Activated CD4-positive, CD25-positive, alpha-beta regulatory T cell treated with anti-CD3 and anti-CD28 coated beads, Interleukin-2, amount 50 U/mL, for 24 hours (primary cell): Measurements from ENCODE around the gene SKAP2.
"Not testable (repeated sequence)": the region's sequence is repeated elsewhere in the genome, so short reads cannot be mapped to it uniquely, and the experiment has no call there.

Experiments used
- ATAC-seq, 2 donors: fragments of 150-1000 bp; cut with Tn5 transposase; one replicate each; pipeline ENCODE4 v1.10.0; 2021; ENCODE audit warnings: mild to moderate bottlenecking in 1 of 2, moderate library complexity in 1 of 2

The SKAP2 gene

GRCh38 chr7:26857170-26857505, 7.3 kb downstream of the SKAP2 start:
- no peak for ATAC-seq

- no peak for ATAC-seq
These were observed 8.0 kb downstream of the SKAP2 start for GRCh38 chr7:26856176-26856985.

- no peak for ATAC-seq
These were observed 9.2 kb downstream of the SKAP2 start for GRCh38 chr7:26854876-26855855.

DNA sequence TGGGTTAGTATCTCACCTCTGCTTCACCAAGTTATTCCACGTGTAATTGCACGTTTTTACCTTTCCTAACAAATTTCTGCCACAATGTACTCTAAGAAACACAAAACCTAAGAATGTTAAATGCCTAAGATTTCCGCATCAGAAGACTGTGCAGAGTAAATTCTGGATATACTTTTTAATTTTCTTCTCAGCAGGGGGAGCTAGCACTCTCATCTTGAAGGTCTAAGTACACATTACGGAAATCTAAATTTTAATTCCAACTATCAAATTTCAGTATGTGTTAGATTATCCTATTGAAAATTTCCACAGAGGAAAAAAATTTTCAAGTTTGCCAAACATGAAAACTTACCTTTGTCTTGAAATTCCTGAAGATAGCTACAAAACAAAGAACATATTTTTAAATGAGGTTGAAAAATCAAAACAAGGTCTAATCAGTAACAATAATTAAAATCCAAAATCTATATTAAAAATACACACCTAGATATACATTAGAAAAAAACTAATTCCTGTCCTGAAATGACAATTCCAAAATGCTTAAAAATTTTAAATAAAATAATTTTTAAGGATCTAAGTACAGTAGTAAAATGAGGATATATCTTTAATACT, 10.5 kb downstream of the SKAP2 start:
- no peak for ATAC-seq

DNA sequence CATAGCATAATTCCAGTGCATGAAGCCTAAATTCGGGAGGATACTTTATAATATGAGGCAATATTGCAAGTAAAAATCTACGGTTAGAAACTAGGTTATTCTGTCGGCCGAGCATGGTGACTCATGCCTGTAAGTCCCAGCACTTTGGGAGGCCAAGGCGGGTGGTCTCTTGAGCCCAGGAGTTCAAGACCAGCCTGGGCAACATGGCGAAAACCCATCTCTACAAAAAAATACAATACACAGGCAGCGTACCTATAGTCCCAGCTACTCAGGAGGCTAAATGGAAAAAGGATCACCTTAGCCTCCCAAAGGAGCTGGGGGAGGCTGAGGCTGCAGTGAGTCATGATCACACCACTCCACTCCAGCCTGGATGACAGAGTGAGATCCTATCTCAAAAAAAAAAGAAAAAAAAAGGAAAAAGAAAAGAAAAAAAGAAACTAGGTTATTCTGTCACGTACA, 14.2 kb downstream of the SKAP2 start:
- ATAC-seq = no peak

DNA sequence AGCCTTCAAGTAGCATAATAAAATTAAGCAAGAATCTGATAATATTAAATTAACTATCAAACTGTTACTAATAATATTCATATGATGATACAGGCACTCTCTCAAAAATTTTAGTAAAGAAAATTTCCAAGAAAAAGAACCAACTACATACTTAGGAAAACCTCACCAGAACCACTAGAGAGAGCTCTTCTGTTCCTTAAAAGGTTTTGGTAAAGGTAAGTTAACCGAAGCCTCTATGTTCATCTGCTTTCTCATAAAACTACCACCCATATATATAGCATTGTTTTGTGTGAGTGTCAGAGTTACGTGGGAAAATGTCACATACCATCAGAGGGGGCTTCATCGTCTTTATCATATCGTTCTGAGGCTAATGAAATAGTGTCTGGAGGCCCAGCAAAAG, 20.7 kb downstream of the SKAP2 start:
- no peak for ATAC-seq

- no peak for ATAC-seq
These were observed 21.5 kb downstream of the SKAP2 start for GRCh38 chr7:26842897-26843296.

DNA sequence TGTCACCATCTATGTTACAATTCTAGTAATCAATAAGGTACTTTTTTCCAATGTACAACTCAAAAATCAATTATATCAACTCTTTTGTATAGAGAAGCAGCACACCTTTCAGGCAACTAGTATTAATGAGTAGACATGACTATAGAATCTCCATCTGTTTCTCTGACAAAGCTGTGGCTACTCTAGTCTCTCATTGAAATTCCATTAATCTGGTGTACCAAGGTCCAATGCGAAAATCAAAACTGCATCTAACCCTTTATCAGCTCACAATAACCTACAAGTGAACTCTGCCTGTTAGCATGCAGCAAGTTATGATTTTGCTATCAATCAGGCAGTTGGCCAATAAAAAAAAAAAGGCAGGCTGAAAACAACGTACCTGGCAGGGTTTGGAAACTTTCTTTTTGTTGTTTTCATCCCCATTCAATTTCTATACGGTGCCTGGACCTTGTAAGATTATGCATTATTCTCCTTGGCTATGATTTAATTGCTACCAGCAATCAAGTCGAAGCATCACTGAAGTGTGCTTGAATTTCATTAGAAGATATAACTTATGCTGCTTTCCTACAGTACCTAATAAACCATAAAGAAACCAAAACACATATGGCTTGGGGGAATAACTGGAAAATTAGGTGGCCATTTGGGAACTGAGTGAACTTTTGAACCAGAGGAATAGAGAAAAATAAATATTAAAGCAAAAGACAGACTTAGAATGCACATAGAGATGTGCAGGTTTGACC, 23.2 kb downstream of the SKAP2 start:
- no peak for ATAC-seq

- not testable (repeated sequence) for ATAC-seq
These were observed 27.6 kb downstream of the SKAP2 start for GRCh38 chr7:26836793-26837192.

- no peak for ATAC-seq
These were observed 49.0 kb downstream of the SKAP2 start for GRCh38 chr7:26815426-26815825.

GRCh38 chr7:26813432-26813831, 51.0 kb downstream of the SKAP2 start:
- ATAC-seq = no peak

DNA sequence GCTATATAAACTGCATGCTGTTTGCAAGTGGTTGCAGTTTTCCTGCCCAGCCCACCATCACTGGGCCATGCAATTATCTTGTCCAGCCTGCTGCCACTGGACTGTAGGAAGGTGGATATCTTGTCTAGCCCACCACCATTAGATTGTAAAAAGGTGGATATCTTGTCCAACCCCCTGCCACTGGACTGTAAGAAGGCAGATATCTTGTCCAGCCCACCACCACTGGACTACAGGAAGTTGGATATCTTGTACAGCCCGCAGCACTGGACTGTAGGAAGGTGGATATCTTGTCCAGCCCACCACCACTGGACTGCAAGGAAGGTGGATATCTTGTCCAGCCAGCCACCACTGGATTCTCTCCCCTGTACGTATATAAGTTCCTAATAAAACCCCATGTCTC, 69.8 kb downstream of the SKAP2 start:
- no peak for ATAC-seq

DNA sequence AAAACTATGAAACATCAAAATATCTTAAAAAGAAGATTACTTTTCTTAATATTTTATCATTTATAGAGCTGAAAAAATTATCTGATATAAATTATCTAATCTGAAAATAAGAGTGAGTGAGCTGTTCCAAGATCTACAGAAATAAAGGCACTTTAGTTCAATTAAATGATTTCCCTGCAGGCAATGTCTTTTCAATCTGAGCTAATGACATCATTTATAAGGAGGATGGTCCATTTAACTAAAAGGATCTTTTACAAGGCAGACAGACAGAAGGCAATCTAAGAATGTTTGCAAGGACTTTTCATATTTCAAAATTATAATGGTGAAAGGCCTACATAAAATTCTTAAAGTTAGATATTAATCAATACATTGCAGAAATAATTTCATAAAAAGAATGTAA, 71.8 kb downstream of the SKAP2 start:
- ATAC-seq = no peak

DNA sequence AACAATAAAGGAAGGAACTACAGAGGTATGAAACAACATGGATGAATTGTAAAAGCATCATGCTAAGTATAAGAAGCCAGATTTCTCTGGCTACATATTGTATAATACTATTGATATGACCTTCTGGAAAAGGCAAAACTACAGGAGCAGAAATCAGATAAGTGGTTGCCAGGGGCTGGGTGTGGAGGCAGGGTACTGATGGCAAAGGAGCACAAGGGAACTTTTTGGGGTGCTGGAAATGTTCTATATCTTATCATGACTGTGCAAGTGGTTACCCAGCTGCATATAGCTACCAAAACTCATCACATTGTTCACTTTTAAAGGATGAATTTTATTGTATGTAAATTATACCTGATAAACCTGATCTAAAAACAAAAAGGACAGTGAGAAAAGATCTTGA, 72.4 kb downstream of the SKAP2 start:
- ATAC-seq = no peak

DNA sequence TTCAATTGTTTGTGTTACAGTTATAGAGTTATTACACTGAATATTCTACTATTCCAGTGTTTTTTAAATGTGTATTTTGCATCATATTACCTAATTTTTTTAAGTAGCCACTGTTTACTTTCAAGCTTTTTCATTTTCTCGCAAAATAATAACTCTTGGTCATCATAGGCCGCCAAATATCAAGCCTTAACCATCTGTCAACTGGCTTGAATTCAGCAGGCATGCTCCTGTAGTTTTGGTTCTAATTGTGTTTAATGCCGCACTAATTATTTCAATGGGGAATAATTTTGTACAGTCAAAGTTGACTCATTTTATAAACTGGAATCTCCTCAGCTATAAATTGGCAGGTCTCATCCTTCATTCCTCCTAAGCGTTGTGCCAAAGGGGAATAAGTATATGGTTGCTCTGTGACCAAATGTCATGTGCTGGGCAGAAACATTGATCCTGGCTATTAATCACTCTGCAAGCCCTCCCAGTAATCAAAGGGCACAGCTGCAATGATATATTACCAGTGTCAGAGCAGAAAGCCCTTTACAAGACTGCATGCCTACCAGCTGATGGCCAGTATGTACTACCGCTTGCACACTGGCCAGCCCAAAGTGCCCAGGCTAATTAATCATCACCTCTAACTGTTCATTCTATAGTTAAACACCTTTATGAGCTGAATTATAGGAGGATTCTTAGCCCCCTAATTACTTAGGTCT, 74.8 kb downstream of the SKAP2 start:
- ATAC-seq = no peak

DNA sequence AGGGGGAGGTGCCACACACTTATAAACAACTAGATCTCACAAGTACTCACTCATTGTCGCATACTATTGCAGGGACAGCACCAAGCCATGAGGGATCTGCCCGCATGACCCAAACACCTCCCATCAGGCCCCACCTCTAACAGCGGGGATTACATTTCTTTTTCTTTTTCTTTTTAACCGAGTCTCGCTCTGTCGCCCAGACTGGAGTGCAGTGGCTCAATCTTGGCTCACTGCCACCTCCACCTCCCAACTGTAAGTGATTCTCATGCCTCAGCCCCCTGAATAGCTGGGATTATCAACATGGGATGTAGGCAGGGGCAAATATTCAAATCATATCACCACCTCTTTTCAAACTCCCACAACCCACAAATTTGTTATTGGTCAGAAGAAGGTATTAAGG, 76.7 kb downstream of the SKAP2 start:
- ATAC-seq = no peak

DNA sequence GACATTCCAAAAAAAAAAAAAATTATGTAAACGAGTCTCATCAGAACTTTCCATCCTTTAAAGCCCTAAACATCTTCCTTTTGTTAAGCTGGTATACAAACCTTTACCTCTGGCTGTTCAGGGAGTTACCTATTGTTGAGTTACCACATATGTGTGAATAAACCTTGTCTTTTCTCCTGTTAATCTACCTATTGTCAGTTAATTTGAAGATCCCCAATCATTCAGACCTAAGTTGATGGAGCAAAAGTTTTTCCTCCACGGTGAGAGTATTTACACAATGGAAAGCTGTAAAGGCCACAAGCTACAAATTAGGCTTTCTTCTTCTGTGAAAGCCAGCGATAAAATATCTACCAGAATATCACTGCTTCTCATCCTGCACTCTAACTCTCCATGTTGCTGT, 80.3 kb downstream of the SKAP2 start:
- no peak for ATAC-seq

- ATAC-seq = no peak
These were observed 81.9 kb downstream of the SKAP2 start for GRCh38 chr7:26782501-26782900.

- ATAC-seq = no peak
These were observed 84.3 kb downstream of the SKAP2 start for GRCh38 chr7:26779978-26780595.

GRCh38 chr7:26777385-26777784, 87.0 kb downstream of the SKAP2 start:
- no peak for ATAC-seq

DNA sequence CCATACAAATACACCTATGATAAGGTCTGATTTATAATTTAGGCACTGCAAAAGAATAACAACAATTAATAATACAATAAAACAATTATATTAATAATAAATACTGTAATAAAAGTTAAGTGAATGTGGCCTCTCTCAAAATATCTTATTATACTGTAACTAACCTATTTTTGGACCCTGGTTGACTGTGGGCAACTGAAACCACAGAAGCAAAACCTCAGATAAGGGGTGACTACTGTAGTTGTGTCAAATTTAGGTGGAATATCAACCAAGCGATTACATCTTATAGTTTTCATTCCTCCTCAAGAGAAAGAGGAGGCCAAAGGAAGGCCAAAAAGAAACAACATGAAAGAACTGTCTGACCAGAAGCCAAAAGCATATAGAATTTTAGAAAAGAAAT, 103.9 kb downstream of the SKAP2 start:
- ATAC-seq = no peak

- no peak for ATAC-seq
These were observed 105.3 kb downstream of the SKAP2 start for GRCh38 chr7:26759108-26759507.
